Smooth muscle cell (in vitro differentiated cells): Measurements from ENCODE around the gene DYNC1H1. TPM values are rescaled to one million over a fixed set of nuclear protein-coding genes. Genes with fewer than 3 reads are reported as not detected.

Experiments
- DNase-seq: peaks from one replicate; lab custom pipeline; 2025; ENCODE audit not compliant: unreplicated experiment; lab: John Stamatoyannopoulos, UW
- H2AFZ ChIP-seq: fragments of 200-600 bp; sonication (generic); 2 replicates; pipeline ENCODE4 v1.6.0; 2016; ENCODE audit warnings: antibody characterized with exemption, low read depth, mild to moderate bottlenecking
- H3F3A ChIP-seq: fragments of 200-600 bp; sonication (generic); 2 replicates; pipeline ENCODE4 v1.6.0; 2017; ENCODE audit warnings: antibody characterized with exemption, low read depth
- H3K27ac ChIP-seq: fragments of 200-600 bp; sonication (generic); 2 replicates; pipeline ENCODE4 v1.5.1; 2016; ENCODE audit warnings: low read depth, mild to moderate bottlenecking
- H3K27me3 ChIP-seq: fragments of 200-600 bp; sonication (generic); 2 replicates; pipeline ENCODE4 v1.6.1; 2016; ENCODE audit warnings: low read depth, mild to moderate bottlenecking
- H3K36me3 ChIP-seq: fragments of 200-600 bp; sonication (generic); 2 replicates; pipeline ENCODE4 v1.5.1; 2016; ENCODE audit warnings: low read depth
- H3K4me1 ChIP-seq: fragments of 200-600 bp; sonication (generic); 2 replicates; pipeline ENCODE4 v1.5.1; 2016; ENCODE audit warnings: low read depth
- H3K4me2 ChIP-seq: fragments of 200-600 bp; sonication (generic); 2 replicates; pipeline ENCODE4 v1.6.0; 2016; ENCODE audit warnings: mild to moderate bottlenecking
- H3K4me3 ChIP-seq: fragments of 200-600 bp; sonication (generic); 2 replicates; pipeline ENCODE4 v1.5.1; 2016; ENCODE audit warnings: mild to moderate bottlenecking
- H3K79me2 ChIP-seq: fragments of 200-600 bp; sonication (generic); 2 replicates; pipeline ENCODE4 v1.6.0; 2016; ENCODE audit warnings: low read depth, mild to moderate bottlenecking
- H3K9ac ChIP-seq: fragments of 200-600 bp; sonication (generic); 2 replicates; pipeline ENCODE4 v1.6.0; 2016; ENCODE audit warnings: low read depth
- H3K9me3 ChIP-seq: fragments of 200-600 bp; sonication (generic); replicated peaks from 2 replicates; pipeline ENCODE4 v1.5.1; 2016; ENCODE audit warnings: low read depth
- H4K20me1 ChIP-seq: fragments of 200-600 bp; sonication (generic); 2 replicates; pipeline ENCODE4 v1.6.0; 2016; ENCODE audit warnings: low read depth
- CTCF ChIP-seq: fragments of 200-600 bp; sonication (generic); IDR thresholded peaks from 2 replicates; pipeline ENCODE4 v1.5.1; 2017; ENCODE audit warnings: borderline replicate concordance, mild to moderate bottlenecking, antibody characterized with exemption; ENCODE audit not compliant: insufficient read depth, poor library complexity, severe bottlenecking
- WGBS: methylation state at CpG from one replicate; pipeline ENCODE4 v1.1.7; 2016; ENCODE audit warnings: low lambda C conversion rate; 5-methylcytosine and 5-hydroxymethylcytosine counted together
- polyA plus RNA-seq: library from polyadenylated mRNA; unstranded; fragments of >200 nt; fragmentation: Nextera tagmentation; extraction: Ambion mirVana; gene quantifications from 2 replicates; pipeline ENCODE4 v1.2.1, GENCODE V29; 2016
- total RNA-seq: library from RNA; depleted of rRNA; stranded (reverse); fragments of >200 nt; gene quantifications from 2 replicates; pipeline ENCODE4 v1.2.3, GENCODE V29; 2014

The DYNC1H1 gene
- total and polyA plus RNA-seq, 2 experiments from 2014 or later, result 137 to 399 TPM

- Histone ChIP-seq H3K36me3 (peaks cover 47% of the 10 kb centered on the region), H3F3A (no peaks in the 10 kb centered on the region), H3K27me3 (no peaks in the 10 kb centered on the region), H3K27ac (no peak overlapping the region), H3K4me3 (no peak overlapping the region), H3K4me2 (no peak overlapping the region), H4K20me1 (peaks cover 18% of the 10 kb centered on the region), H3K4me1 (no peaks in the 10 kb centered on the region), H3K79me2 (no peaks in the 10 kb centered on the region), H2AFZ (no peak overlapping the region), H3K9me3 (no peaks in the 10 kb centered on the region), H3K9ac (no peak overlapping the region)
- WGBS, result 97% methylated on average over 21 of the region's 21 CpGs
- DNase-seq, result no peak
- TF ChIP-seq CTCF, result no peak
Measured at GRCh38 chr14:102016420-102017090, 52.2 kb downstream of the DYNC1H1 start.

GRCh38 chr14:102018251-102018650 is 53.9 kb downstream of the DYNC1H1 start:
- peaks cover 18% of the 10 kb centered on the region for H4K20me1 ChIP-seq
- WGBS, result 98% methylated on average over 19 of the region's 19 CpGs
- H3K9me3 ChIP-seq, result no peaks in the 10 kb centered on the region

GRCh38 chr14:102019006-102019540 is 54.7 kb downstream of the DYNC1H1 start:
- Histone ChIP-seq H3F3A (no peaks in the 10 kb centered on the region), H3K4me3 (no peak overlapping the region), H4K20me1 (peaks cover 12% of the 10 kb centered on the region), H3K36me3 (peaks cover 50% of the 10 kb centered on the region), H3K4me2 (no peak overlapping the region), H3K9ac (no peak overlapping the region), H3K9me3 (no peaks in the 10 kb centered on the region), H3K27ac (no peak overlapping the region), H3K4me1 (no peaks in the 10 kb centered on the region), H3K79me2 (no peaks in the 10 kb centered on the region), H3K27me3 (no peaks in the 10 kb centered on the region), H2AFZ (no peak overlapping the region)
- no peak for TF ChIP-seq CTCF
- WGBS, result 98% methylated on average over 9 of the region's 9 CpGs
- no peak for DNase-seq

More at GRCh38 chr14:102018251-102018650, 53.9 kb downstream of the DYNC1H1 start:
- Histone ChIP-seq H3K27me3 (no peaks in the 10 kb centered on the region), H3K27ac (no peak overlapping the region), H3K4me2 (no peak overlapping the region), H3K4me3 (no peak overlapping the region), H3K4me1 (no peaks in the 10 kb centered on the region), H2AFZ (no peak overlapping the region), H3K79me2 (no peaks in the 10 kb centered on the region), H3F3A (no peaks in the 10 kb centered on the region), H3K36me3 (peaks cover 46% of the 10 kb centered on the region), H3K9ac (no peak overlapping the region)
- no peak for TF ChIP-seq CTCF
- DNase-seq, result no peak
